Ramos (cell line): Measurements from ENCODE around the gene STK38.

Source experiments
- in situ Hi-C: fragments of 300-500 bp; cut with MboI; formaldehyde crosslinking; loops from one replicate; pipeline ENCODE4 v1.14.3; 2022; ENCODE audit warnings: low sequenced_read_pairs; ENCODE audit not compliant: unreplicated experiment

STK38 gene

GRCh38 chr6:36566418-36566905 is 19.2 kb upstream of the STK38 start:
- in situ Hi-C loops, result no loop called here

- in situ Hi-C loops, result no loop called here
These were observed 16.6 kb upstream of the STK38 start for GRCh38 chr6:36563928-36564284.

GRCh38 chr6:36563237-36563927 is 16.1 kb upstream of the STK38 start:
- in situ Hi-C loops, result no loop called here

- in situ Hi-C loops, result no loop called here
These were observed 13.5 kb upstream of the STK38 start for GRCh38 chr6:36560822-36561221.

GRCh38 chr6:36559011-36559793 is 11.9 kb upstream of the STK38 start:
- in situ Hi-C loops, result no loop called here

- in situ Hi-C loops, result no loop called here
These were observed 9.0 kb upstream of the STK38 start for GRCh38 chr6:36556281-36556680.

- in situ Hi-C loops, result no loop called here
These were observed 8.5 kb upstream of the STK38 start for GRCh38 chr6:36555750-36556252.

GRCh38 chr6:36550473-36551000 is 3.3 kb upstream of the STK38 start:
- in situ Hi-C loops, result no loop called here

- in situ Hi-C loops, result no loop called here
These were observed 1.1 kb upstream of the STK38 start for GRCh38 chr6:36548401-36548743.

GRCh38 chr6:36547646-36548400 is 544 bp upstream of the STK38 start:
- in situ Hi-C loops, result no loop called here

GRCh38 chr6:36546308-36546919 is 865 bp downstream of the STK38 start:
- in situ Hi-C loops, result no loop called here

- in situ Hi-C loops, result no loop called here
These were observed 1.4 kb downstream of the STK38 start for GRCh38 chr6:36545767-36546307.

GRCh38 chr6:36544228-36544627 is 3.1 kb downstream of the STK38 start:
- in situ Hi-C loops, result no loop called here

- in situ Hi-C loops, result no loop called here
These were observed 5.2 kb downstream of the STK38 start for GRCh38 chr6:36542041-36542440.

- in situ Hi-C loops, result no loop called here
These were observed 7.3 kb downstream of the STK38 start for GRCh38 chr6:36539814-36540568.

- in situ Hi-C loops, result no loop called here
These were observed 10.3 kb downstream of the STK38 start for GRCh38 chr6:36536873-36537547.

- in situ Hi-C loops, result no loop called here
These were observed 14.0 kb downstream of the STK38 start for GRCh38 chr6:36533321-36533720.

- in situ Hi-C loops, result no loop called here
These were observed 21.2 kb downstream of the STK38 start for GRCh38 chr6:36526066-36526465.

- in situ Hi-C loops, result no loop called here
These were observed 21.9 kb downstream of the STK38 start for GRCh38 chr6:36525346-36525745.
